OCI-LY1 (cell line): ENCODE data around the gene RASSF5.

Source experiments
- H2AFZ ChIP-seq: fragments of 200-600 bp; sonication (generic), shearing (Covaris generic); 2 replicates; pipeline ENCODE4 v1.6.0; 2014; ENCODE audit warnings: antibody characterized with exemption, mild to moderate bottlenecking, low read length
- H3F3A ChIP-seq: fragments of 200-600 bp; sonication (generic), shearing (Covaris generic); 2 replicates; pipeline ENCODE4 v1.6.0; 2014; ENCODE audit warnings: mild to moderate bottlenecking, antibody characterized with exemption, low read length, moderate library complexity; ENCODE audit not compliant: insufficient read depth
- H3K27ac ChIP-seq: fragments of 200-600 bp; sonication (generic); 2 replicates; pipeline ENCODE4 v1.5.1; 2014; ENCODE audit warnings: low read length, mixed run types, mild to moderate bottlenecking, low read depth; ENCODE audit not compliant: poor library complexity, severe bottlenecking
- H3K27me3 ChIP-seq: fragments of 200-600 bp; sonication (generic); 2 replicates; pipeline ENCODE4 v1.6.0; 2014; ENCODE audit warnings: antibody characterized with exemption, mild to moderate bottlenecking, low read length, moderate library complexity; ENCODE audit not compliant: insufficient read depth
- H3K36me3 ChIP-seq: fragments of 200-600 bp; sonication (generic); 2 replicates; pipeline ENCODE4 v1.6.1; 2014; ENCODE audit warnings: mild to moderate bottlenecking, antibody characterized with exemption, low read length, moderate library complexity, mixed read lengths; ENCODE audit not compliant: insufficient read depth
- H3K4me1 ChIP-seq: fragments of 200-600 bp; sonication (generic); 2 replicates; pipeline ENCODE4 v1.5.1; 2014; ENCODE audit warnings: mild to moderate bottlenecking, low read length, moderate library complexity; ENCODE audit not compliant: insufficient read depth, severe bottlenecking
- H3K4me2 ChIP-seq: fragments of 200-600 bp; sonication (generic), shearing (Covaris generic); 2 replicates; pipeline ENCODE4 v1.6.1; 2014; ENCODE audit warnings: low read length
- H3K4me3 ChIP-seq: fragments of 200-600 bp; sonication (generic); 2 replicates; pipeline ENCODE4 v1.5.1; 2014; ENCODE audit warnings: low read length, low read depth, mild to moderate bottlenecking, mixed read lengths; ENCODE audit not compliant: poor library complexity, severe bottlenecking
- H3K79me2 ChIP-seq: fragments of 200-600 bp; shearing (Covaris generic); 2 replicates; pipeline ENCODE4 v1.6.1; 2016; ENCODE audit warnings: mixed run types, low read length, mixed read lengths; ENCODE audit not compliant: insufficient read depth
- H3K9ac ChIP-seq: fragments of 200-600 bp; sonication (generic), shearing (Covaris generic); 2 replicates; pipeline ENCODE4 v1.6.1; 2014; ENCODE audit warnings: mild to moderate bottlenecking, low read length, mixed read lengths
- H3K9me2 ChIP-seq: fragments of 200-600 bp; sonication (generic), shearing (Covaris generic); 2 replicates; pipeline ENCODE4 v1.6.1; 2014; ENCODE audit warnings: low read depth, mild to moderate bottlenecking, low read length, mixed read lengths
- H3K9me3 ChIP-seq: fragments of 200-600 bp; shearing (Covaris generic); 2 replicates; pipeline ENCODE4 v1.6.1; 2014; ENCODE audit warnings: low read length, mixed read lengths
- H4K20me1 ChIP-seq: fragments of 200-600 bp; sonication (generic), shearing (Covaris generic); 2 replicates; pipeline ENCODE4 v1.6.0; 2016; ENCODE audit warnings: mild to moderate bottlenecking, low read length; ENCODE audit not compliant: insufficient read depth
- EZH2 ChIP-seq: fragments of 200-600 bp; sonication (generic), shearing (Covaris generic); IDR thresholded peaks from 2 replicates; pipeline ENCODE4 v1.8.0; 2017; ENCODE audit warnings: borderline replicate concordance, mixed run types, mild to moderate bottlenecking, antibody characterized with exemption, low read length, moderate library complexity, mixed read lengths
- TF ChIP-seq, protein P1 (sequence below): fragments of 200-600 bp; sonication (generic), shearing (Covaris generic); IDR thresholded peaks from 2 replicates; pipeline ENCODE4 v1.5.1; 2017; ENCODE audit warnings: mild to moderate bottlenecking, antibody characterized with exemption, low read length, moderate library complexity, mixed read lengths

Gene RASSF5

DNA sequence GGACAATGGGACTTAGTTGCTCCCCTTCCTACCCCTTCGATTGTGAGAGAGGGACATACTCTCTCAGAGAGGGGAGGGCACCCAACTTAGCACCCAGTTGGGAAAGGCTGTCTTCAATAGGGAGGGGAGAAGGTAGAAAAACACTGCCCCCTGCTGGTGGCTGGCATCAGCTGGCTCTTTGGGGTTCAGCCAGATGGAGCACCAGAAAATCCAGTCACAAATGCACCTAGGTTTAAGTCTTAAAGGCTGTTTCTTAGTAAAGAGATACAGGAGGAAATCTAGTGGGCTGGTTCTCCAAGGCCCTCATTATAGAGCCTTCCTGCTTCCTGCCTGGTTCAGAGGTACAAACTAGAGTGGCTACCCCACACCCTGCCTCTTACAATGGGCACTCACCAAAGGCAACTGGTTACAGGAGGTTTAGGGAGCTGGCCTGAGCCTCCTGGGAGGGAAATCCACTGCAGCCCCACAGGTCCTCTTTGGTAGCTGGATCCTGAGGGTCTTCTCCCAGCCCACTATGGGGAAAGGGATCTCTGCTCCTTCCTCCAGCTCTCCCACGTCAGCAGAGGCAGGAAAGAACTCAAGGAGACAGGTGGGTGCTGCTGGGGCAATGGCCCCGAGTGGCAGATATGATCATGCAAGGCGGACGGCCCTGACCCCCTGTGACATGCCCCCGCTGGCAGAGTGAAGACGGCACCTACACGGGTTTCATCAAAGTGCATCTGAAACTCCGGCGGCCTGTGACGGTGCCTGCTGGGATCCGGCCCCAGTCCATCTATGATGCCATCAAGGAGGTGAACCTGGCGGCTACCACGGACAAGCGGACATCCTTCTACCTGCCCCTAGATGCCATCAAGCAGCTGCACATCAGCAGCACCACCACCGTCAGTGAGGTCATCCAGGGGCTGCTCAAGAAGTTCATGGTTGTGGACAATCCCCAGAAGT lies 76.6 kb downstream of the RASSF5 start:
- Histone ChIP-seq H3K36me3 (peaks cover 60% of the 10 kb centered on the region), H3K9me3 (no peaks in the 10 kb centered on the region), H3K79me2 (no peaks in the 10 kb centered on the region)

DNA sequence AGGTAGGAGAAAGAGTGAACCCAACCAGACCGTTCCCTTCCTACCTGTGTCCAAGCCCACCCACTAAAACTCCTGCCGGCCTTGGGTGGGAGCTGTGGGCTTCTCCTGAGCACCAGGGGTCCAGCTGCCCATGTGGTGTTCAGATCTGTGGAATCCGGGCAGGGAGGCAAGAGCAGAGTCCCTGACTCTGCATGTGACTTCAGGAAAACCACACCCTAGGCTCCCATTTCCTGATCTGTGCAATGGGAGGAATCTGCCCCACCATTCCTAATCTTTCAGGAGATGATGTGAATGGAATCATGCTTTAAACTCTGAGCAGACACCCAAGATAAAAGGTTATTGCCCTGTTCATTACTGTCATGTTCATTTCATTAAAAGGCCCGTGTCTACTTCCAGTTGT lies 77.4 kb downstream of the RASSF5 start:
- peaks cover 67% of the 10 kb centered on the region for H3K36me3 ChIP-seq

More for the DNA sequence above, 76.6 kb downstream of the RASSF5 start:
- H3K4me2 ChIP-seq = no peak overlapping the region
- H3F3A ChIP-seq = no peaks in the 10 kb centered on the region
- peaks cover 19% of the 10 kb centered on the region for H3K4me1 ChIP-seq
- no peak overlapping the region for H3K27ac ChIP-seq
- no peak for TF ChIP-seq EZH2
- TF ChIP-seq, protein P1, sequence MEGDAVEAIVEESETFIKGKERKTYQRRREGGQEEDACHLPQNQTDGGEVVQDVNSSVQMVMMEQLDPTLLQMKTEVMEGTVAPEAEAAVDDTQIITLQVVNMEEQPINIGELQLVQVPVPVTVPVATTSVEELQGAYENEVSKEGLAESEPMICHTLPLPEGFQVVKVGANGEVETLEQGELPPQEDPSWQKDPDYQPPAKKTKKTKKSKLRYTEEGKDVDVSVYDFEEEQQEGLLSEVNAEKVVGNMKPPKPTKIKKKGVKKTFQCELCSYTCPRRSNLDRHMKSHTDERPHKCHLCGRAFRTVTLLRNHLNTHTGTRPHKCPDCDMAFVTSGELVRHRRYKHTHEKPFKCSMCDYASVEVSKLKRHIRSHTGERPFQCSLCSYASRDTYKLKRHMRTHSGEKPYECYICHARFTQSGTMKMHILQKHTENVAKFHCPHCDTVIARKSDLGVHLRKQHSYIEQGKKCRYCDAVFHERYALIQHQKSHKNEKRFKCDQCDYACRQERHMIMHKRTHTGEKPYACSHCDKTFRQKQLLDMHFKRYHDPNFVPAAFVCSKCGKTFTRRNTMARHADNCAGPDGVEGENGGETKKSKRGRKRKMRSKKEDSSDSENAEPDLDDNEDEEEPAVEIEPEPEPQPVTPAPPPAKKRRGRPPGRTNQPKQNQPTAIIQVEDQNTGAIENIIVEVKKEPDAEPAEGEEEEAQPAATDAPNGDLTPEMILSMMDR = peak; percentile 99
- H3K9ac ChIP-seq = no peak overlapping the region
- H3K9me2 ChIP-seq = no peaks in the 10 kb centered on the region
- no peaks in the 10 kb centered on the region for H3K27me3 ChIP-seq
- no peak overlapping the region for H2AFZ ChIP-seq
- no peaks in the 10 kb centered on the region for H4K20me1 ChIP-seq
- no peak overlapping the region for H3K4me3 ChIP-seq

DNA sequence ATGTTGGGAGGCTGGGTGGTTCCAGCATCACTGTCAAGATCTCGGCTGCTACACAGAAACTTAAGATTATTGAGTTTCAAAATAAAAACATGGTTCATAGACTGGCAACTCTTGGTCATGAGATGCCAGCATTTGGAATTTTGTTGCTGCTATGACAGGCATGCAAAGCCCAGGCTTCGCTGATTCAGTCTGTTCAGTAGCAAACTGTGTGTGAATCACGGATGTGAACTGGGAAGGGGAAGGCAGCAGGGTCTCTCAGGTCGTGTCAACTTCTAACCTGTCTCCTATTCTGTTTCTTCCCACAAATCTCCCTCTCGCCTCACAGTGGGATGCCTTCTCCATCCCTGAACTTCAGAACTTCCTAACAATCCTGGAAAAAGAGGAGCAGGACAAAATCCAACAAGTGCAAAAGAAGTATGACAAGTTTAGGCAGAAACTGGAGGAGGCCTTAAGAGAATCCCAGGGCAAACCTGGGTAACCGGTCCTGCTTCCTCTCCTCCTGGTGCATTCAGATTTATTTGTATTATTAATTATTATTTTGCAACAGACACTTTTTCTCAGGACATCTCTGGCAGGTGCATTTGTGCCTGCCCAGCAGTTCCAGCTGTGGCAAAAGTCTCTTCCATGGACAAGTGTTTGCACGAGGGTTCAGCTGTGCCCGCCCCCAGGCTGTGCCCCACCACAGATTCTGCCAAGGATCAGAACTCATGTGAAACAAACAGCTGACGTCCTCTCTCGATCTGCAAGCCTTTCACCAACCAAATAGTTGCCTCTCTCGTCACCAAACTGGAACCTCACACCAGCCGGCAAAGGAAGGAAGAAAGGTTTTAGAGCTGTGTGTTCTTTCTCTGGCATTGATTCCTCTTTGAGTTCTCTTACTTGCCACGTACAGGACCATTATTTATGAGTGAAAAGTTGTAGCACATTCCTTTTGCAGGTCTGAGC lies 79.4 kb downstream of the RASSF5 start:
- no peak overlapping the region for H3K27ac ChIP-seq
- no peaks in the 10 kb centered on the region for H3K9me3 ChIP-seq
- peaks cover 6% of the 10 kb centered on the region for H3K4me1 ChIP-seq
- H3K4me2 ChIP-seq = no peak overlapping the region
- no peak for TF ChIP-seq EZH2
- TF ChIP-seq, protein P1 = no peak
- no peak overlapping the region for H2AFZ ChIP-seq
- H3K4me3 ChIP-seq = no peak overlapping the region
- H3K27me3 ChIP-seq = no peaks in the 10 kb centered on the region
- H4K20me1 ChIP-seq = no peaks in the 10 kb centered on the region
- peaks cover 82% of the 10 kb centered on the region for H3K36me3 ChIP-seq
- no peaks in the 10 kb centered on the region for H3F3A ChIP-seq
- no peak overlapping the region for H3K9ac ChIP-seq
- H3K9me2 ChIP-seq = no peaks in the 10 kb centered on the region
- H3K79me2 ChIP-seq = no peaks in the 10 kb centered on the region

More for the DNA sequence above, 77.4 kb downstream of the RASSF5 start:
- no peaks in the 10 kb centered on the region for H4K20me1 ChIP-seq
- H3K27me3 ChIP-seq = no peaks in the 10 kb centered on the region
- H3K4me3 ChIP-seq = no peak overlapping the region
- no peak overlapping the region for H3K27ac ChIP-seq
- H2AFZ ChIP-seq = no peak overlapping the region
- H3K9me2 ChIP-seq = no peaks in the 10 kb centered on the region
- H3K4me2 ChIP-seq = no peak overlapping the region
- no peaks in the 10 kb centered on the region for H3F3A ChIP-seq
- no peaks in the 10 kb centered on the region for H3K9me3 ChIP-seq
- TF ChIP-seq EZH2 = no peak
- TF ChIP-seq, protein P1 = no peak
- H3K9ac ChIP-seq = no peak overlapping the region
- H3K79me2 ChIP-seq = no peaks in the 10 kb centered on the region
- H3K4me1 ChIP-seq = peaks cover 13% of the 10 kb centered on the region
